Endothelial cell of umbilical vein (primary cell): ENCODE results near the gene ICAM5. TPM values are rescaled to one million over a fixed set of nuclear protein-coding genes. Genes with fewer than 3 reads are reported as not detected.

Experiments
- BruUV-seq: library from RNA; stranded (reverse); fragments of 400-500 nt; replicated peaks from 2 replicates; lab custom pipeline; 2021; lab: Mats Ljungman, UMichigan
- CTCF ChIA-PET: fragments of 300-600, 350-600 bp; sonication (Branson Sonifier 250); formaldehyde crosslinking; loops from one replicate; lab custom pipeline; 2021; ENCODE audit warnings: antibody characterized with exemption, inconsistent platforms; lab: Charles Lee
- POLR2A ChIA-PET: fragments of 300-600, 350-600 bp; sonication (Branson Sonifier 250); formaldehyde crosslinking; loops from one replicate; lab custom pipeline; 2021; ENCODE audit warnings: antibody characterized with exemption, inconsistent platforms; lab: Charles Lee
- DNase-seq: peaks from one replicate; pipeline ENCODE4 v3.0.0-alpha.2; 2011; ENCODE audit warnings: low read depth, low spot score
- FAIRE-seq: peaks from 2 replicates; lab custom pipeline; 2011; peaks lifted over from hg19 to GRCh38; lab: Jason Lieb, UNC
- H2AFZ ChIP-seq: 2 replicates; pipeline ENCODE4 v1.6.0; 2012; ENCODE audit warnings: low read depth, low read length, control low read depth, inconsistent platforms
- H3K27ac ChIP-seq: 2 replicates; pipeline ENCODE4 v1.5.1; 2011; ENCODE audit warnings: low read depth, mild to moderate bottlenecking, control low read depth, low read length, moderate library complexity; ENCODE audit not compliant: insufficient read depth
- H3K27me3 ChIP-seq, 2 experiments: 2 replicates each; pipeline versions ENCODE4 v1.6.0 to v1.6.1; 2011; ENCODE audit warnings: low read length in 2 of 2, mixed read lengths in 1 of 2; ENCODE audit not compliant: control insufficient read depth in 2 of 2, insufficient read depth in 2 of 2
- H3K36me3 ChIP-seq, 2 experiments: 2 replicates in 1 of 2; 3 replicates in 1 of 2; pipeline ENCODE4 v1.5.1; 2011; ENCODE audit warnings: low read length in 2 of 2, mild to moderate bottlenecking in 1 of 2, moderate library complexity in 1 of 2; ENCODE audit not compliant: control insufficient read depth in 2 of 2, insufficient read depth in 2 of 2; ENCODE audit errors: extremely low read depth in 1 of 2
- H3K4me1 ChIP-seq: 3 replicates; pipeline ENCODE4 v1.5.1; 2011; ENCODE audit warnings: mild to moderate bottlenecking, low read length; ENCODE audit not compliant: control insufficient read depth, insufficient read depth; ENCODE audit errors: extremely low read depth
- H3K4me2 ChIP-seq: 2 replicates; pipeline ENCODE4 v1.6.1; 2011; ENCODE audit warnings: low read length, control low read depth, mixed read lengths; ENCODE audit not compliant: insufficient read depth
- H3K4me3 ChIP-seq, 3 experiments: fragments of 200-600 bp in 1 of 3; sonication (generic), shearing (Covaris generic) in 1 of 3; replicated peaks in 1 of 3; 2 replicates each; pipeline ENCODE4 v1.5.1; 2011 to 2016; ENCODE audit warnings: control low read depth in 3 of 3, low read length in 3 of 3, mild to moderate bottlenecking in 2 of 3, inconsistent platforms in 1 of 3, low read depth in 1 of 3, moderate library complexity in 1 of 3; ENCODE audit not compliant: insufficient read depth in 1 of 3
- H3K79me2 ChIP-seq: 2 replicates; pipeline ENCODE4 v1.6.0; 2012; ENCODE audit warnings: low read length, inconsistent platforms; ENCODE audit not compliant: control insufficient read depth, insufficient read depth
- H3K9ac ChIP-seq: replicated peaks from 2 replicates; pipeline ENCODE3; 2011; ENCODE audit warnings: low read length, control low read depth; ENCODE audit not compliant: insufficient read depth; ENCODE audit errors: extremely low read depth
- H3K9me1 ChIP-seq: replicated peaks from 3 replicates; pipeline ENCODE4 v1.6.0; 2011; ENCODE audit warnings: mild to moderate bottlenecking, low read length; ENCODE audit not compliant: control insufficient read depth, insufficient read depth; ENCODE audit errors: extremely low read depth
- H3K9me3 ChIP-seq: replicated peaks from 2 replicates; pipeline ENCODE4 v1.5.1; 2012; ENCODE audit warnings: low read length, inconsistent platforms; ENCODE audit not compliant: control insufficient read depth, insufficient read depth
- H4K20me1 ChIP-seq: replicated peaks from 2 replicates; pipeline ENCODE3; 2011; ENCODE audit warnings: mild to moderate bottlenecking, low read length; ENCODE audit not compliant: control insufficient read depth, insufficient read depth; ENCODE audit errors: extremely low read depth
- CTCF ChIP-seq, 2 donors: IDR thresholded peaks; 1 replicate in 1 of 2; 2 replicates in 1 of 2; pipeline ENCODE4 v1.5.1; 2011; ENCODE audit warnings: low read length in 2 of 2, mild to moderate bottlenecking in 2 of 2, moderate library complexity in 2 of 2, control low read depth in 1 of 2, inconsistent platforms in 1 of 2, low read depth in 1 of 2; ENCODE audit not compliant: insufficient read depth in 1 of 2; ENCODE audit errors: extremely low read depth in 1 of 2
- EZH2 ChIP-seq: IDR thresholded peaks from 2 replicates; pipeline ENCODE4 v1.6.1; 2012; ENCODE audit warnings: borderline replicate concordance, low read depth, mild to moderate bottlenecking, moderate library complexity, low read length, inconsistent platforms; ENCODE audit not compliant: severe bottlenecking
- FOS ChIP-seq: IDR thresholded peaks from 2 replicates; pipeline ENCODE4 v1.6.1; 2011; ENCODE audit warnings: mild to moderate bottlenecking, low read length, moderate library complexity, borderline replicate concordance; ENCODE audit not compliant: insufficient read depth
- GATA2 ChIP-seq: IDR thresholded peaks from 2 replicates; pipeline ENCODE4 v1.7.0; 2011; ENCODE audit warnings: low read depth, mild to moderate bottlenecking, moderate library complexity, mixed read lengths, low read length; ENCODE audit not compliant: insufficient read length, insufficient read depth
- MYC ChIP-seq: IDR thresholded peaks from one replicate; pipeline ENCODE4 v1.6.1; 2011; ENCODE audit warnings: mild to moderate bottlenecking, low read depth, low read length
- POLR2AphosphoS5 ChIP-seq: IDR thresholded peaks from 2 replicates; pipeline ENCODE4 v1.6.1; 2012; ENCODE audit warnings: low read depth, mild to moderate bottlenecking, control low read depth, low read length, moderate library complexity; ENCODE audit not compliant: insufficient read depth
- dilution Hi-C: fragments of 300-500 bp; cut with MboI; formaldehyde crosslinking; loops from one replicate; pipeline ENCODE4 v1.15.0; 2019; ENCODE audit warnings: low sequenced_read_pairs; ENCODE audit not compliant: extremely low pct_ligation_motif_present
- intact Hi-C: fragments of 100-400 bp; cut with micrococcal nuclease; formaldehyde crosslinking; loops from one replicate; pipeline ENCODE4 v1.10.0; 2022
- polyA plus RNA-seq, 4 experiments: library from polyadenylated mRNA; depleted of rRNA in 3 of 4; stranded (reverse) in 3 of 4; unstranded in 1 of 4; fragments of >200 nt; gene quantifications; 2 replicates each; pipeline versions ENCODE4 v1.2.1 to v1.2.3, GENCODE V29; 2011 to 2012; ENCODE audit warnings: missing spikeins in 1 of 4
- total RNA-seq: library from RNA; stranded (reverse); gene quantifications from 2 replicates; pipeline ENCODE4 v1.2.3, GENCODE V29; 2021

The ICAM5 gene
- total and polyA plus RNA-seq, 2 donors (not counting 3 experiments of a cell fraction or from before 2014, with no cell fraction given): 0.10 to 0.40 TPM

DNA sequence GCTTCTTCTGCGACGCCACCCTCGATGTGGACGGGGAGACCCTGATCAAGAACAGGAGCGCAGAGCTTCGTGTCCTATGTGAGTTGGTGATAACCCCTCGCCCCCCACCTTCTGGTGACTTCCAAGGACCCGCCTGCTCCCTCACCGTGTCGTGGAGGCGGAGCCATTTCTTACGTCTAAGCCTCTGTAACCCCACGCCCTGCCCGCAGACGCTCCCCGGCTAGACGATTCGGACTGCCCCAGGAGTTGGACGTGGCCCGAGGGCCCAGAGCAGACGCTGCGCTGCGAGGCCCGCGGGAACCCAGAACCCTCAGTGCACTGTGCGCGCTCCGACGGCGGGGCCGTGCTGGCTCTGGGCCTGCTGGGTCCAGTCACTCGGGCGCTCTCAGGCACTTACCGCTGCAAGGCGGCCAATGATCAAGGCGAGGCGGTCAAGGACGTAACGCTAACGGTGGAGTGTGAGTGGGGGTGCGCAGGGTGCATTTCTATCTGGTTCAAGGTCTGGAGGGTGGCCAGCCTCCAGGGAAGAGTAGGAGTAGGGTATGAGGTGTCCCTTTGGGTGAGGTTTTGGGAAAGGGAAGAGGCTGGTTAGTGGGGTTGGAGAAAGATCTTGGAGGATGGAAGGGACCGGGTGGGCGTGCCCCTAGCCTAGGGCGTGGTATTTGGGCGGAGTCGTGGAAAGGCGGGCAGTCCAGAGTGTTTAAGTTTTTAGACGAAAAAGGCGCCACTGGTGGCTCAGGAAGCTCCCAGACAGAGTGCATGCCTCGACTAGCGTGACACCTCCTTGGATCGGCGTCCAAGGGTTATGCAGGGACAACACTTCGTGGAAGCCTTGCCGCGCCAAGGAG is 3.3 kb downstream of the ICAM5 start:
- H3K4me3 ChIP-seq: no peak overlapping the region
- ChIA-PET POLR2A (no interaction called here), CTCF (interaction anchor here (1.0 to 3.2 kb wide), 4 partner anchors 24 to 96 kb away, joined by 3 to 18 read pairs (median 8); no protein-coding TSS in a partner anchor)
- H3K27ac ChIP-seq: no peak overlapping the region
- H3K79me2 ChIP-seq: no peaks in the 10 kb centered on the region
- peaks cover 54 to 67% of the 10 kb centered on the region in 2 experiments for H3K27me3 ChIP-seq
- H4K20me1 ChIP-seq: no peaks in the 10 kb centered on the region
- intact Hi-C loops: no loop called here
- H3K9me3 ChIP-seq: no peaks in the 10 kb centered on the region
- H3K4me2 ChIP-seq: no peak overlapping the region
- no peaks in the 10 kb centered on the region for H3K36me3 ChIP-seq
- H2AFZ ChIP-seq: no peak overlapping the region
- TF ChIP-seq GATA2 (no peak), EZH2 (peak; percentile 73)
- no peak for FAIRE-seq
- BruUV-seq: no TSS peak
- H3K9me1 ChIP-seq: no peaks in the 10 kb centered on the region
- dilution Hi-C loops: no loop called here
- H3K9ac ChIP-seq: no peak overlapping the region
- DNase-seq: no peak
- H3K4me1 ChIP-seq: peaks cover 25% of the 10 kb centered on the region

DNA sequence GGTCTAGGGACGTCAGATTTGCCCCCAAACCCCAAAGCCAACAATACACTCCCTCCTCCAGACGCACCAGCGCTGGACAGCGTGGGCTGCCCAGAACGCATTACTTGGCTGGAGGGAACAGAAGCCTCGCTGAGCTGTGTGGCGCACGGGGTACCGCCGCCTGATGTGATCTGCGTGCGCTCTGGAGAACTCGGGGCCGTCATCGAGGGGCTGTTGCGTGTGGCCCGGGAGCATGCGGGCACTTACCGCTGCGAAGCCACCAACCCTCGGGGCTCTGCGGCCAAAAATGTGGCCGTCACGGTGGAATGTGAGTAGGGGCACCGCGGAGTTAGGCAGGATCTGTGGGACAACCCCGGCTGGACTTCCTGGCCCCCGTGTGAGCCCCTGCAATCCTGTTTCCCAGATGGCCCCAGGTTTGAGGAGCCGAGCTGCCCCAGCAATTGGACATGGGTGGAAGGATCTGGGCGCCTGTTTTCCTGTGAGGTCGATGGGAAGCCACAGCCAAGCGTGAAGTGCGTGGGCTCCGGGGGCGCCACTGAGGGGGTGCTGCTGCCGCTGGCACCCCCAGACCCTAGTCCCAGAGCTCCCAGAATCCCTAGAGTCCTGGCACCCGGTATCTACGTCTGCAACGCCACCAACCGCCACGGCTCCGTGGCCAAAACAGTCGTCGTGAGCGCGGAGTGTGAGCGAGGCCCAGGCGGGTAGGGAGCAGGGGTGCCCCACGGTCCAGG is 4.0 kb downstream of the ICAM5 start:
- H2AFZ ChIP-seq: no peak overlapping the region
- ChIA-PET CTCF (interaction anchor here (1.0 to 3.2 kb wide), 3 partner anchors 24 to 95 kb away, joined by 3 to 18 read pairs (median 4); no protein-coding TSS in a partner anchor), POLR2A (no interaction called here)
- H3K79me2 ChIP-seq: no peaks in the 10 kb centered on the region
- H3K9me1 ChIP-seq: no peaks in the 10 kb centered on the region
- H3K4me1 ChIP-seq: peaks cover 24% of the 10 kb centered on the region
- no peaks in the 10 kb centered on the region for H3K9me3 ChIP-seq
- dilution Hi-C loops: no loop called here
- no peaks in the 10 kb centered on the region for H3K36me3 ChIP-seq
- H3K27me3 ChIP-seq: peaks cover 54 to 67% of the 10 kb centered on the region in 2 experiments
- no peak for TF ChIP-seq FOS
- TF ChIP-seq GATA2: no peak
- TF ChIP-seq CTCF (IDR thresholded peaks at IDR 0.05; ENCODE audit: extremely low read depth in 1 of 2, insufficient read depth in 1 of 2, low read depth in 1 of 2, low read length in 2 of 2): no peak
- TF ChIP-seq EZH2: peak; percentile 64
- no peak for TF ChIP-seq MYC
- TF ChIP-seq POLR2AphosphoS5: no peak
- H3K27ac ChIP-seq: no peak overlapping the region
- intact Hi-C loops: no loop called here
- no peak overlapping the region for H3K9ac ChIP-seq
- BruUV-seq: no TSS peak
- FAIRE-seq (no peak), DNase-seq (no peak)
- no peak overlapping the region for H3K4me2 ChIP-seq
- H3K4me3 ChIP-seq: no peak overlapping the region
- H4K20me1 ChIP-seq: no peaks in the 10 kb centered on the region
